Amniotic epithelial cell (primary cell): ENCODE results near the gene ZC2HC1C.
A peak's percentile ranks its signal among the peaks of the same experiment; 100 is the strongest.
"Not testable (repeated sequence)": the region's sequence is repeated elsewhere in the genome, so short reads cannot be mapped to it uniquely, and the experiment has no call there.

ENCODE experiments used
- DNase-seq: peaks from one replicate; pipeline ENCODE4 v3.0.0-alpha.2; 2010; ENCODE audit warnings: low read depth

Gene ZC2HC1C

GRCh38 chr14:75053396-75054291 is 15.8 kb upstream of the ZC2HC1C start:
- DNase-seq, result no peak

- no peak for DNase-seq
Observed at GRCh38 chr14:75054421-75054820, 15.0 kb upstream of the ZC2HC1C start.

- peak; percentile 36 for DNase-seq
Observed at GRCh38 chr14:75059642-75060041, 9.8 kb upstream of the ZC2HC1C start.

DNA sequence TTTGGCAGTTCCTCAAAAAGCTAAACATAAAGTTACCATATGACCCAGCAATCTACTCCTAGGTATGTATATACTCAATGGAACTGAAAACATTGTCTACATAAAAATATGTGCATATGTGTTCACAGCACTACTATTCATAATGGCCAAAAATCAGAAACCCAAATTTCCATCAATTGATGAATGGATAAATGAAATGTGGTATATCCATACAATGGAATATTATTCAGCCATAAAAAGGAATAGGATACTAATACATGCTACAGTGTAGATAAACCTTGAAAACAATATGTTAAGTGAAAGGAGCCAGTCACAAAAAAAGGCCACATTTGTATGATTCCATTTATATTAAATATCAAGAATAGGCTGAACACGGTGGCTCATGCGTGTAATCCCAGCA is 9.0 kb upstream of the ZC2HC1C start:
- DNase-seq, result no peak

DNA sequence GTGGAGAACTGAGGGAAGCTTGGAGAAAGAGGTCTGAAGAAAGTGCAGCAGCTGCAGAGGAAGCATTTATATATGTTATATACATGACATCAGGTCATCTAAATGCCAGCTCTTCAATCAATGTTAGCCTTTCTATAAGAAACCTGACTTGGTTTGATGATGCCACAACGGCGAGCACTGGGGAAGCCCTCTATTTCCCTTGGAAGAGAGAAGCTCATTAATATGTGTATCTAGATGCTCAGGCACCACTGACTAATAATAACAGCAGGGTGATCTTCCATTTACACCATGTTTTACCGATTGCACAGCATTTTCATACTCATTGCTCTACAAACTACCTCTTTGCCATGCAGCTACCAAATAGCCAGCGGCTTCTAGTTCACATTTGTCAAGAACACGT is 6.4 kb upstream of the ZC2HC1C start:
- DNase-seq, result no peak

GRCh38 chr14:75063491-75064204 is 5.8 kb upstream of the ZC2HC1C start, which contains the start of gene ACYP1:
TSS of gene ACYP1 (minus strand) at chr14:75064024. CDS start at chr14:75063553, 471 bp downstream.
- DNase-seq, result peak; percentile 70

GRCh38 chr14:75064205-75064567 is 5.3 kb upstream of the ZC2HC1C start:
- no peak for DNase-seq

GRCh38 chr14:75066691-75067090 is 2.8 kb upstream of the ZC2HC1C start:
- DNase-seq, result no peak

DNA sequence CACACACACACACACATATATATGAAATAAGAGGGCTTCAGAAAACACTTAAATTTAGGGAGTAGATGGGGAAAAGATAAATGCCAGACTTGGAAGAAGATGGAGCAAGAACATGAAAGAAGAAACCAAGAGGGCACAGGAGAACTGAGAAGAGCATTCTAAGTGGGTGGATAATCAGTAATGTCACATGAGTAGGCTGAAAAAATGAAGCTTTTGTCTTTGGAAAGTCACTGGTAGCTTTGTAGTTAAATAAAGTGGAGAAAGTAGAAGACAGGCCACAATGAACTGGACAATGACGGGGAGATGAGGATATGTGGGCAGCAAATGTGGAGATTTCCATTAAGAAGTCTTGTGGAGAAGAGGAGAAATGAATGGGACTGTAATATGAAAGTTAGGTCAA is 2.2 kb upstream of the ZC2HC1C start:
- no peak for DNase-seq

DNA sequence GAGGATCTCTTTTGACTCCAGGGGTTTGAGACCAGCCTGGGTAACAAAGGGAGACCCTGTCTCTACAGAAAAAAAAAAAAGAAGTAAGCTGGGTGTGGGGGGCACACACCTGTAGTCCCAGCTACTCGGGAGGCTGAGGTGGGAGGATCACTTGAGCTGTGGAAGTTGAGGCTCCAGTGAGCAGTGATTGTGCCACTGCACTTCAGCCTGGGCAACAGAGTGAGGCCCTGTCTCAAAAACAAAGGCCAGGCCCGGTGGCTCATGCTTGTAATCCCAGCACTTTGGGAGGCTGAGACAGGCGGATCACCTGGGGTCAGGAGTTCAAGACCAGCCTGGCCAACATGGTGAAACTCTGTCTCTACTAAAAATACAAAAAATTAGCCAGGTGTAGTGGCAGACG is 1.7 kb upstream of the ZC2HC1C start:
- not testable (repeated sequence) for DNase-seq

DNA sequence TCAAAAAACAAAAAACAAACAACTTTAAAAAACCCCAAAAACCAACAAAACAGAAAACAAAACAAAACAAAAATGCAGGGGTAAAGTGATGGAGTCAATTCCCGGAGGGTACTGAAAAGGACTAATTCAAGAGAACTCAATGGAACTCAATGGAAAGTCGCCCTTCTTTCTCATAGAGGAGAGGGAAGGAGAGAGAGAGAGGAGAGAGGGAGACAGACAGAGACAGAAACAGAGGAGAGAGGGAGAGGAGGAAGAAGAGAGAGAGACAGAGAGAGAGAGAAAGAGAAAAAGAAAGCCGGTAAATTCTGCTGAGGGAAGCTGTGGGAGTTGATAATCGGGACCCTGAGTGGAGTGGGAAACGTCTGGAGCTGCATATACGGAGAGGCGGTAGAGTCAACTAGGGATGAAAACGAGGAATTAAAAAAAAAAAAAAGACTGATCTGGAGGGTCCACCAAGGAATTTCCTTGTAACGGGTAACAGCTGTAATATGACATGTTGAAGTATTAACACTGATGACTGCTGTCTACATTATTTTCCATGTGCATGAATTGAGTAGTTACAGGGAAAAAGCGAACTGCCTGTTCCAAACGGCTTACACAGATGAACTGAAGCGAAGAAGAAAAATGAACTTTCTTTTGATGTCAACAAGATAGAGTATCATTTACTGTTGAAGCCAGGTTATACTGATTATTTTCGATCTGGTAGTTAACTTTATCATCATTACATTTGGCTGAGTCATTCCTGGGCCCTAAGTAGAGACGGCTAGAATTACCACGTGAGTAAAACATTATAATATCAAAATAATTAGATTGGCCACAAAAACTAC is 934 bp upstream of the ZC2HC1C start:
- peak; percentile 3 for DNase-seq

- DNase-seq, result no peak
Observed at GRCh38 chr14:75069811-75070145, 337 bp downstream of the ZC2HC1C start.

GRCh38 chr14:75070383-75070782 is 942 bp downstream of the ZC2HC1C start:
- DNase-seq, result peak; percentile 49

DNA sequence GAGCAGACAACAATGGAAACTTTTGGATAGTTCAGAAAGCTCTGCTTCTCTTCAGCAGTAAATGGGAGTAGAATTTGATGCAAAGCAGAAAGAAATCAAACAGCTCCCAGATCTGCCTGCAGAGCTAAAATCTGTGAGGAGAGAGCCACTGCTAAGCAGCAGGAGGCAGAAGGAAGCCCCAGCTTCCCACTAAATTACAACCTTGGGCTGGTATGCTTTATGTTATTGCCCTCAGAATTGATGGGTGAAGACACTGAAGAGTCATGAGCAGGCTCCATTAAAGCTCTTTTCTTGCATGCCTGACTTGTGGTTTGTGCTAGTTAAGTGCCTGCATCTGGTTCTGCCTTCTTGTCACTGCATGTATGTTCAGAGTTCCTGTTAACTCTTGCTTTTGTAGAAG is 8.4 kb downstream of the ZC2HC1C start:
- no peak for DNase-seq

GRCh38 chr14:75079521-75079920 is 10.1 kb downstream of the ZC2HC1C start:
- DNase-seq, result no peak

- no peak for DNase-seq
Observed at GRCh38 chr14:75081660-75082229, 12.3 kb downstream of the ZC2HC1C start.

GRCh38 chr14:75083271-75083670 is 13.8 kb downstream of the ZC2HC1C start:
- no peak for DNase-seq

GRCh38 chr14:75084513-75084912 is 15.1 kb downstream of the ZC2HC1C start:
- DNase-seq, result no peak

DNA sequence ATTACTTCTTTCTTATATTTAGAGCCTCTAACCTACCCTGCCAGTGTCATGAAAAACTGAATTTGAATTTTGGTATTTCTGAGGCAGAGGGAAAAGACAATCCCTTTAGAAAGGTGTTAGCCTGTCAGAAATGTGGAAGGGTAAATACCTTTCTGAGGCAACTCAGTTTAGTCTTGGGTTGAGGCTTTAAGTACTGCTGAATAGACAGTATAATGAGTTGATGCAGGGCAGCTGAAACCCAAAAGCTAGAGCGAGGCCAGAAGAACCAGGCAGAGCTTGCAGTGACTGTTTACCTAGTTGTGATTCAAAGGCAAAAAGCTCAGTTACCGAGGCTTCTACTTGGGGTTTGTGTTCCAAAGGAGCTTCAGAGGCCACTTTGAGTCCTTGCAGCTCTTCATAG is 18.7 kb downstream of the ZC2HC1C start:
- no peak for DNase-seq

DNA sequence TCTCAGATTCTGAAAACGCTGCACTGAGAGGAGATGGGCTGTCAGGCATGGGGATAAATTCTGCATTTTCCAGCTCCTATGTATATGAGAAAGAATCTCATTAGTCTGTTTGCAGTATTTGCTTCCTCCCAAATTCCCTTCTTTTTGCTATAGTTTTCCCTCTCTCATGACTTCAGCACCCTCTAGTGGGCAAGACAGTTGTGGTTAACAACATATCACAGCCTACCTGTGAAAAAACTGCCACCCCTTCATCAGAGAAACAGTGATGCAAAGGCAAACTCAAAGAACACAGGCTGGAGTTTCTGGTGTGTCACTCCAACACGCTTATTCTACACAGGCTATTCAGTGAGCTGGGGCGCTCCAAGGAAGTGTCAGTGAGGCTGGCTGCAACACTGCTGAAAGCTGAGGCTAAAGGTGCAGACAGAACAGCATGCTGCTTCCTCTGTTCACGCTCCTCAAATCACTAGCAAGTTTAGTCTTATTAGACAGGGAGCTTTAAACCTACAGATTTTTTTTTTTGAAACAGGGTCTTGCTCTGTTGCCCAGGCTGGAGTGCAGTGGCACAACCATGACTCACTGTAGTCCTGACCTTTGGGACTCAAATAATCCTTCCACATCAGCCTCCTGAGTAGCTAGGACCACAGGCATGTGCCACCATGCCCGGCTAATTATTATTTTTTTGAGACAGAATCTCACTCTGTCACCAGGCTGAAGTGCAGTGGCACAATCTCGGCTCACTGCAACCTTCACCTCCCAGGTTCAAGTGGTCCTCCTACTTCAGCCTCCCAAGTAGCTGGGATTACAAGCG is 19.3 kb downstream of the ZC2HC1C start:
- peak; percentile 54 for DNase-seq

DNA sequence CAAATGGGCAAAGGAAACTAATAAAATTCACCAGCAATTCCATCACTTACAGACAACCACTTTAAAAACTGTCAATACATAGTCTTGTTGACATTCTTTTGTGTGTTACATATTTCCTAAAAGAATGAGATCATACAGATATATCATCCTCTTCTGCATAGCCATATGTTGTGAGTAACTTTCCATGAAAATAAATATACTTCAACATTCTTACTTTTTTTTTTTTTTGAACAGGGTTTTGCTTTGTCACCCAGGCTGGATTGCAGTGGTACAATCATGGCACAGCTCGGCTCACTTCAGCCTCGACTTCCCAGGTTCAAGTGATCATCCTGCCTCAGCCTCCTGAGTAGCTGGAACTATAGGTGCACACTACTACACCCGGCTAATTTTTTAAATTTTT is 20.9 kb downstream of the ZC2HC1C start:
- DNase-seq, result no peak
